ENCODE results near the gene DOLK.

DNA sequence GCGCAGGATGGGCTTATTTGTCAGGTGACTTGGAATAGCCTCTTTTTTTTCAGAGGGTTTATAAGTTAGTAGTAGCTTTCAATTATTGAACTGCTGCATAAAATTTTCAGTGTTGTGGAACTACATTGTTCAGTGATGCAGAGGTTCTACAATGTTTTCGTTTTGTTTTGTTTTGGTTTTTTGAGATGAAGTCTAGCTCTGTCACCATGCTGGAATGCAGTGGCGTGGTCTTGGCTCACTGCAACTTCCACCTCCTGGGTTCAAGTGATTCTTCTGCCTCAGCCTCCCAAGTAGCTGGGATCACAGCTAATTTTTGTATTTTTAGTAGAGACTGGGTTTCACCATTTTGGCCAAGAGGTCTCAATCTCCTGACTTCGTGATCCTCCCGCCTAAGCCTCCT lies 22.1 kb upstream of the DOLK start:
- TF ChIP-seq CHD2 (IDR thresholded peaks at IDR 0.05; ENCODE audit: low read length, partially characterized antibody): no peak
- TF ChIP-seq, protein P1, sequence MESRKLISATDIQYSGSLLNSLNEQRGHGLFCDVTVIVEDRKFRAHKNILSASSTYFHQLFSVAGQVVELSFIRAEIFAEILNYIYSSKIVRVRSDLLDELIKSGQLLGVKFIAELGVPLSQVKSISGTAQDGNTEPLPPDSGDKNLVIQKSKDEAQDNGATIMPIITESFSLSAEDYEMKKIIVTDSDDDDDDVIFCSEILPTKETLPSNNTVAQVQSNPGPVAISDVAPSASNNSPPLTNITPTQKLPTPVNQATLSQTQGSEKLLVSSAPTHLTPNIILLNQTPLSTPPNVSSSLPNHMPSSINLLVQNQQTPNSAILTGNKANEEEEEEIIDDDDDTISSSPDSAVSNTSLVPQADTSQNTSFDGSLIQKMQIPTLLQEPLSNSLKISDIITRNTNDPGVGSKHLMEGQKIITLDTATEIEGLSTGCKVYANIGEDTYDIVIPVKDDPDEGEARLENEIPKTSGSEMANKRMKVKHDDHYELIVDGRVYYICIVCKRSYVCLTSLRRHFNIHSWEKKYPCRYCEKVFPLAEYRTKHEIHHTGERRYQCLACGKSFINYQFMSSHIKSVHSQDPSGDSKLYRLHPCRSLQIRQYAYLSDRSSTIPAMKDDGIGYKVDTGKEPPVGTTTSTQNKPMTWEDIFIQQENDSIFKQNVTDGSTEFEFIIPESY (IDR thresholded peaks at IDR 0.05; ENCODE audit: borderline replicate concordance, low read depth): no peak
- no peak for TF ChIP-seq EP300 (IDR thresholded peaks at IDR 0.05; ENCODE audit: borderline replicate concordance in 1 of 2, low read depth in 1 of 2, low read length in 1 of 2)
- TF ChIP-seq, protein P2, sequence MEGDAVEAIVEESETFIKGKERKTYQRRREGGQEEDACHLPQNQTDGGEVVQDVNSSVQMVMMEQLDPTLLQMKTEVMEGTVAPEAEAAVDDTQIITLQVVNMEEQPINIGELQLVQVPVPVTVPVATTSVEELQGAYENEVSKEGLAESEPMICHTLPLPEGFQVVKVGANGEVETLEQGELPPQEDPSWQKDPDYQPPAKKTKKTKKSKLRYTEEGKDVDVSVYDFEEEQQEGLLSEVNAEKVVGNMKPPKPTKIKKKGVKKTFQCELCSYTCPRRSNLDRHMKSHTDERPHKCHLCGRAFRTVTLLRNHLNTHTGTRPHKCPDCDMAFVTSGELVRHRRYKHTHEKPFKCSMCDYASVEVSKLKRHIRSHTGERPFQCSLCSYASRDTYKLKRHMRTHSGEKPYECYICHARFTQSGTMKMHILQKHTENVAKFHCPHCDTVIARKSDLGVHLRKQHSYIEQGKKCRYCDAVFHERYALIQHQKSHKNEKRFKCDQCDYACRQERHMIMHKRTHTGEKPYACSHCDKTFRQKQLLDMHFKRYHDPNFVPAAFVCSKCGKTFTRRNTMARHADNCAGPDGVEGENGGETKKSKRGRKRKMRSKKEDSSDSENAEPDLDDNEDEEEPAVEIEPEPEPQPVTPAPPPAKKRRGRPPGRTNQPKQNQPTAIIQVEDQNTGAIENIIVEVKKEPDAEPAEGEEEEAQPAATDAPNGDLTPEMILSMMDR (IDR thresholded peaks at IDR 0.05): no peak
- TF ChIP-seq, protein P3, sequence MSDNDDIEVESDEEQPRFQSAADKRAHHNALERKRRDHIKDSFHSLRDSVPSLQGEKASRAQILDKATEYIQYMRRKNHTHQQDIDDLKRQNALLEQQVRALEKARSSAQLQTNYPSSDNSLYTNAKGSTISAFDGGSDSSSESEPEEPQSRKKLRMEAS (IDR thresholded peaks at IDR 0.05; ENCODE audit: low read depth): no peak
- TF ChIP-seq JUND (IDR thresholded peaks at IDR 0.05): no peak
